ENCODE measurements around the gene CGNL1.

CGNL1 gene

GRCh38 chr15:57364282-57365007, 11.9 kb upstream of the CGNL1 start:
- H3K4me3 ChIP-seq (ENCODE audit: low read depth in 1 of 2, low read length in 2 of 2), result no peak overlapping the region
- H4K20me1 ChIP-seq (ENCODE audit: insufficient read depth, low read length), result no peaks in the 10 kb centered on the region
- no peak overlapping the region for H3K4me2 ChIP-seq (ENCODE audit: insufficient read depth, low read length)
- ATAC-seq (ENCODE audit: insufficient read depth, low read depth), result no peak
- no peaks in the 10 kb centered on the region for H3K9me3 ChIP-seq (ENCODE audit: insufficient read depth, low read length, severe bottlenecking)
- H3K27me3 ChIP-seq (ENCODE audit: insufficient read depth, low read length, poor library complexity), result no peaks in the 10 kb centered on the region
- H3K9ac ChIP-seq (ENCODE audit: low read depth, low read length), result no peak overlapping the region
- H3K4me1 ChIP-seq (ENCODE audit: insufficient read depth, low read length), result no peaks in the 10 kb centered on the region
- no peak overlapping the region for H3K27ac ChIP-seq (ENCODE audit: low read length)
- no peak overlapping the region for H2AFZ ChIP-seq (ENCODE audit: low read depth, low read length)
- H3K36me3 ChIP-seq (ENCODE audit: insufficient read depth, low read length), result no peaks in the 10 kb centered on the region
- no peaks in the 10 kb centered on the region for H3K79me2 ChIP-seq (ENCODE audit: insufficient read depth, low read length)
- TF ChIP-seq EZH2 (IDR thresholded peaks at IDR 0.05; ENCODE audit: borderline replicate concordance, low read depth, low read length, severe bottlenecking), result no peak
- TF ChIP-seq CTCF (IDR thresholded peaks at IDR 0.05; ENCODE audit: borderline replicate concordance, extremely low read depth, low read length, poor library complexity, severe bottlenecking), result no peak
- DNase-seq, result no peak

GRCh38 chr15:57367556-57367955, 8.7 kb upstream of the CGNL1 start:
- no peak for ATAC-seq (ENCODE audit: insufficient read depth, low read depth)
- H3K9ac ChIP-seq (ENCODE audit: low read depth, low read length), result no peak overlapping the region

DNA sequence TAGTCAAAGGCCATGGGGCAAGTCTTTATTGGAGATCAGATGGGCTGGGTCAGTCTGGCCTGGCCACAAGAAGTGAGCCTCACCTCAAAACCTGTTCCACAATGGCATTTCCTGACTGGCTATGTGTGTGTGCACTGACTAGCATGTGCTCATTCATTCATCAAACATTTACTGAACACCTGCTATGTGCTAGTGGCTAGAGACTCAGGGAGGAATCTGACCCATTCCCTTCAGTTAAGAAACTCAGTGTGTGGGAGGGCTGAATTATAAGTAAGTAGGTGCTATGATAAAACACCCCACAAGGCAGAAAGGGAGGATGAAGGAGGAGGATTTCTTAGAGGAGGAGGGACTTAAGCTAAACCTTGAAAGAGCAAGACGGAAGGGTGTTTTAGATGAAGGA, 5.4 kb upstream of the CGNL1 start:
- H3K4me1 ChIP-seq (ENCODE audit: insufficient read depth, low read length), result no peaks in the 10 kb centered on the region

More at GRCh38 chr15:57367556-57367955, 8.7 kb upstream of the CGNL1 start:
- no peak overlapping the region for H3K27ac ChIP-seq (ENCODE audit: low read length)
- H3K4me3 ChIP-seq (ENCODE audit: low read depth in 1 of 2, low read length in 2 of 2), result no peak overlapping the region
- H3K79me2 ChIP-seq (ENCODE audit: insufficient read depth, low read length), result no peaks in the 10 kb centered on the region
- TF ChIP-seq EZH2 (IDR thresholded peaks at IDR 0.05; ENCODE audit: borderline replicate concordance, low read depth, low read length, severe bottlenecking), result no peak
- TF ChIP-seq CTCF (IDR thresholded peaks at IDR 0.05; ENCODE audit: borderline replicate concordance, extremely low read depth, low read length, poor library complexity, severe bottlenecking), result no peak
- H3K36me3 ChIP-seq (ENCODE audit: insufficient read depth, low read length), result no peaks in the 10 kb centered on the region
- DNase-seq, result no peak
- H3K27me3 ChIP-seq (ENCODE audit: insufficient read depth, low read length, poor library complexity), result no peaks in the 10 kb centered on the region
- no peak overlapping the region for H3K4me2 ChIP-seq (ENCODE audit: insufficient read depth, low read length)
- no peaks in the 10 kb centered on the region for H4K20me1 ChIP-seq (ENCODE audit: insufficient read depth, low read length)
- H3K9me3 ChIP-seq (ENCODE audit: insufficient read depth, low read length, severe bottlenecking), result no peaks in the 10 kb centered on the region
- H2AFZ ChIP-seq (ENCODE audit: low read depth, low read length), result no peak overlapping the region
- no peaks in the 10 kb centered on the region for H3K4me1 ChIP-seq (ENCODE audit: insufficient read depth, low read length)

More for the DNA sequence above, 5.4 kb upstream of the CGNL1 start:
- Histone ChIP-seq H2AFZ (ENCODE audit: low read depth, low read length) (no peak overlapping the region), H3K27me3 (ENCODE audit: insufficient read depth, low read length, poor library complexity) (no peaks in the 10 kb centered on the region), H3K79me2 (ENCODE audit: insufficient read depth, low read length) (no peaks in the 10 kb centered on the region), H3K36me3 (ENCODE audit: insufficient read depth, low read length) (no peaks in the 10 kb centered on the region), H3K27ac (ENCODE audit: low read length) (no peak overlapping the region), H3K9ac (ENCODE audit: low read depth, low read length) (no peak overlapping the region), H3K4me2 (ENCODE audit: insufficient read depth, low read length) (no peak overlapping the region), H4K20me1 (ENCODE audit: insufficient read depth, low read length) (no peaks in the 10 kb centered on the region), H3K9me3 (ENCODE audit: insufficient read depth, low read length, severe bottlenecking) (no peaks in the 10 kb centered on the region), H3K4me3 (ENCODE audit: low read depth in 1 of 2, low read length in 2 of 2) (no peak overlapping the region)
- ATAC-seq (ENCODE audit: insufficient read depth, low read depth) (no peak), DNase-seq (no peak)
- no peak for TF ChIP-seq EZH2 (IDR thresholded peaks at IDR 0.05; ENCODE audit: borderline replicate concordance, low read depth, low read length, severe bottlenecking)
- no peak for TF ChIP-seq CTCF (IDR thresholded peaks at IDR 0.05; ENCODE audit: borderline replicate concordance, extremely low read depth, low read length, poor library complexity, severe bottlenecking)

All from DND-41 (cell line).